Smooth muscle cell (in vitro differentiated cells): Measurements from ENCODE around the gene FMO5. TPM values are rescaled to one million over a fixed set of nuclear protein-coding genes. Genes with fewer than 3 reads are reported as not detected.

Source experiments
- DNase-seq: peaks from one replicate; lab custom pipeline; 2025; ENCODE audit not compliant: unreplicated experiment; lab: John Stamatoyannopoulos, UW
- H2AFZ ChIP-seq: fragments of 200-600 bp; sonication (generic); 2 replicates; pipeline ENCODE4 v1.6.0; 2016; ENCODE audit warnings: antibody characterized with exemption, low read depth, mild to moderate bottlenecking
- H3F3A ChIP-seq: fragments of 200-600 bp; sonication (generic); 2 replicates; pipeline ENCODE4 v1.6.0; 2017; ENCODE audit warnings: antibody characterized with exemption, low read depth
- H3K27ac ChIP-seq: fragments of 200-600 bp; sonication (generic); 2 replicates; pipeline ENCODE4 v1.5.1; 2016; ENCODE audit warnings: low read depth, mild to moderate bottlenecking
- H3K27me3 ChIP-seq: fragments of 200-600 bp; sonication (generic); 2 replicates; pipeline ENCODE4 v1.6.1; 2016; ENCODE audit warnings: low read depth, mild to moderate bottlenecking
- H3K36me3 ChIP-seq: fragments of 200-600 bp; sonication (generic); 2 replicates; pipeline ENCODE4 v1.5.1; 2016; ENCODE audit warnings: low read depth
- H3K4me1 ChIP-seq: fragments of 200-600 bp; sonication (generic); 2 replicates; pipeline ENCODE4 v1.5.1; 2016; ENCODE audit warnings: low read depth
- H3K4me2 ChIP-seq: fragments of 200-600 bp; sonication (generic); 2 replicates; pipeline ENCODE4 v1.6.0; 2016; ENCODE audit warnings: mild to moderate bottlenecking
- H3K4me3 ChIP-seq: fragments of 200-600 bp; sonication (generic); 2 replicates; pipeline ENCODE4 v1.5.1; 2016; ENCODE audit warnings: mild to moderate bottlenecking
- H3K79me2 ChIP-seq: fragments of 200-600 bp; sonication (generic); 2 replicates; pipeline ENCODE4 v1.6.0; 2016; ENCODE audit warnings: low read depth, mild to moderate bottlenecking
- H3K9ac ChIP-seq: fragments of 200-600 bp; sonication (generic); 2 replicates; pipeline ENCODE4 v1.6.0; 2016; ENCODE audit warnings: low read depth
- H3K9me3 ChIP-seq: fragments of 200-600 bp; sonication (generic); replicated peaks from 2 replicates; pipeline ENCODE4 v1.5.1; 2016; ENCODE audit warnings: low read depth
- H4K20me1 ChIP-seq: fragments of 200-600 bp; sonication (generic); 2 replicates; pipeline ENCODE4 v1.6.0; 2016; ENCODE audit warnings: low read depth
- CTCF ChIP-seq: fragments of 200-600 bp; sonication (generic); IDR thresholded peaks from 2 replicates; pipeline ENCODE4 v1.5.1; 2017; ENCODE audit warnings: borderline replicate concordance, mild to moderate bottlenecking, antibody characterized with exemption; ENCODE audit not compliant: insufficient read depth, poor library complexity, severe bottlenecking
- WGBS: methylation state at CpG from one replicate; pipeline ENCODE4 v1.1.7; 2016; ENCODE audit warnings: low lambda C conversion rate; 5-methylcytosine and 5-hydroxymethylcytosine counted together
- polyA plus RNA-seq: library from polyadenylated mRNA; unstranded; fragments of >200 nt; fragmentation: Nextera tagmentation; extraction: Ambion mirVana; gene quantifications from 2 replicates; pipeline ENCODE4 v1.2.1, GENCODE V29; 2016
- total RNA-seq: library from RNA; depleted of rRNA; stranded (reverse); fragments of >200 nt; gene quantifications from 2 replicates; pipeline ENCODE4 v1.2.3, GENCODE V29; 2014

FMO5 gene
- total and polyA plus RNA-seq, 2 experiments from 2014 or later: 0.49 to 1.9 TPM

GRCh38 chr1:147238925-147239820 lies 14.0 kb upstream of the FMO5 start:
- no peak for DNase-seq
- peaks cover 8% of the 10 kb centered on the region for H3K79me2 ChIP-seq
- no peaks in the 10 kb centered on the region for H3F3A ChIP-seq
- no peak overlapping the region for H3K27ac ChIP-seq
- H3K27me3 ChIP-seq: no peaks in the 10 kb centered on the region
- H3K4me3 ChIP-seq: no peak overlapping the region
- TF ChIP-seq CTCF: no peak
- no peak overlapping the region for H3K9ac ChIP-seq
- H3K36me3 ChIP-seq: no peaks in the 10 kb centered on the region
- no peaks in the 10 kb centered on the region for H3K9me3 ChIP-seq
- H3K4me1 ChIP-seq: peaks cover 3% of the 10 kb centered on the region
- WGBS: 86% methylated on average over 11 of the region's 11 CpGs
- H3K4me2 ChIP-seq: no peak overlapping the region
- peaks cover 4% of the 10 kb centered on the region for H4K20me1 ChIP-seq
- no peak overlapping the region for H2AFZ ChIP-seq

- no peaks in the 10 kb centered on the region for H3K27me3 ChIP-seq
- WGBS: 81% methylated on average over 3 of the region's 3 CpGs
- no peaks in the 10 kb centered on the region for H3K36me3 ChIP-seq
- no peak for TF ChIP-seq CTCF
- H2AFZ ChIP-seq: no peak overlapping the region
- no peak overlapping the region for H3K4me3 ChIP-seq
- H3K4me1 ChIP-seq: no peaks in the 10 kb centered on the region
- H3K9ac ChIP-seq: no peak overlapping the region
- H3K4me2 ChIP-seq: no peak overlapping the region
- H3F3A ChIP-seq: no peaks in the 10 kb centered on the region
- no peaks in the 10 kb centered on the region for H4K20me1 ChIP-seq
- no peaks in the 10 kb centered on the region for H3K9me3 ChIP-seq
- no peaks in the 10 kb centered on the region for H3K79me2 ChIP-seq
- no peak for DNase-seq
- no peak overlapping the region for H3K27ac ChIP-seq
These were observed 13.1 kb upstream of the FMO5 start for GRCh38 chr1:147238053-147238902.

- Histone ChIP-seq H3K4me3 (no peak overlapping the region), H4K20me1 (no peaks in the 10 kb centered on the region), H3K4me1 (no peaks in the 10 kb centered on the region), H3K36me3 (no peaks in the 10 kb centered on the region), H2AFZ (no peak overlapping the region), H3K27ac (no peak overlapping the region), H3K9me3 (no peaks in the 10 kb centered on the region), H3K79me2 (no peaks in the 10 kb centered on the region), H3K27me3 (no peaks in the 10 kb centered on the region), H3K9ac (no peak overlapping the region), H3K4me2 (no peak overlapping the region), H3F3A (no peaks in the 10 kb centered on the region)
- WGBS: 74% methylated on average over 3 of the region's 3 CpGs
- DNase-seq: no peak
- no peak for TF ChIP-seq CTCF
These were observed 12.0 kb upstream of the FMO5 start for GRCh38 chr1:147236959-147237791.
